ENCODE measurements around the gene P3H1.

The P3H1 gene

DNA sequence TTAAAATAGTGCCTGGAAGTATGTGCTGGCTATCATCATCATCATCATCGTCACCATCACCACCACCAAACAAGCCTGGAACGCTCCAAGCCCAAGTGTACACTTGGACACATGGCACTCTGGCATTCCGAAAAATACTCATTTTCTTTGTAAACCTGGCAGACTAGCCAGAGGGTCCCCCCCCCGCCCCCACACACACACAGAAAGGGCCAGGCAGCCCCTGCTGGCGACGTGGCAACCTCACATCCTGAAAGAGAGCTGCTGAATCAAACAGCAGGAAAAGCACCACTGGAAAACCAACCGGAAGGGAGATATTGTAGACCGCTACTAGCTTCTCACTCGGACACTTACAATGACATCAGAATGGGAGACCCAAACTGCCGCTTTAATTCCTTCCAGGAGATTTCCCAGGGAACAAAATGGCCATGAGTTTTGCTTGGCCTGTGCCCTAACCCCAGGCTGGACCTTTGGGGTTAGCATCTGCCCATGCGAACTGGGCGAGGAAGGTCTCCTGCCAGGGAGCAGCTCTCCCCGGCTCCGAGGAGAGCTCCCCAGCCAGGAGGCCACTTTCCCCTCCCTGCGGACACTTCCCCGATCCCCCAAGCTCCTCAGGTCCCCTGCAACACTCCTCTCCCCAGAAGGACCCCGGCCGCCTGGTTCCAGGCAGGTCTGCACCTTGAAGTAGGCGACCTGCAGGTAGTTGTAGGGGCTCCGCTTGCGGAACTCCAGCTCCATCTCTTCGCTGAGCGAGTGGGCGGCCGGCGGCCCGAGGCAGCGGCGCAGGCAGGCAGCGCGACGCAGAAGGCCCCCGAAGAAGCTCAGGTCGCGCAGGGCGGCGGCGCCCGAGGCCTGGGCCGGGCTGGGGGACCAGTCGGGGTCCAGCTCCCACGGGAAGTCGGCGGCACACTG lies 742 bp downstream of the P3H1 start:
- H3K4me3 ChIP-seq (ENCODE audit: low read depth, low read length): peak overlapping the region; percentile 100
- TF ChIP-seq, protein P1, sequence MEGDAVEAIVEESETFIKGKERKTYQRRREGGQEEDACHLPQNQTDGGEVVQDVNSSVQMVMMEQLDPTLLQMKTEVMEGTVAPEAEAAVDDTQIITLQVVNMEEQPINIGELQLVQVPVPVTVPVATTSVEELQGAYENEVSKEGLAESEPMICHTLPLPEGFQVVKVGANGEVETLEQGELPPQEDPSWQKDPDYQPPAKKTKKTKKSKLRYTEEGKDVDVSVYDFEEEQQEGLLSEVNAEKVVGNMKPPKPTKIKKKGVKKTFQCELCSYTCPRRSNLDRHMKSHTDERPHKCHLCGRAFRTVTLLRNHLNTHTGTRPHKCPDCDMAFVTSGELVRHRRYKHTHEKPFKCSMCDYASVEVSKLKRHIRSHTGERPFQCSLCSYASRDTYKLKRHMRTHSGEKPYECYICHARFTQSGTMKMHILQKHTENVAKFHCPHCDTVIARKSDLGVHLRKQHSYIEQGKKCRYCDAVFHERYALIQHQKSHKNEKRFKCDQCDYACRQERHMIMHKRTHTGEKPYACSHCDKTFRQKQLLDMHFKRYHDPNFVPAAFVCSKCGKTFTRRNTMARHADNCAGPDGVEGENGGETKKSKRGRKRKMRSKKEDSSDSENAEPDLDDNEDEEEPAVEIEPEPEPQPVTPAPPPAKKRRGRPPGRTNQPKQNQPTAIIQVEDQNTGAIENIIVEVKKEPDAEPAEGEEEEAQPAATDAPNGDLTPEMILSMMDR (IDR thresholded peaks at IDR 0.05; ENCODE audit: insufficient read depth, low read length, missing control alignments): peak; percentile 61
- no peak for DNase-seq (ENCODE audit: low read depth, low spot score)
- POLR2A ChIA-PET: interaction anchor here (0.6 to 1.8 kb wide), 18 partner anchors 12 to 1269 kb away, joined by 3 to 9 read pairs (median 4); partner anchors contain the start of genes ERMAP, SVBP, TMEM269 and YBX1
- CTCF ChIA-PET: interaction anchor here (0.8 to 4.7 kb wide), 15 partner anchors 9 to 618 kb away, joined by 3 to 59 read pairs (median 4); partner anchors contain the start of genes CLDN19 and ZNF691

DNA sequence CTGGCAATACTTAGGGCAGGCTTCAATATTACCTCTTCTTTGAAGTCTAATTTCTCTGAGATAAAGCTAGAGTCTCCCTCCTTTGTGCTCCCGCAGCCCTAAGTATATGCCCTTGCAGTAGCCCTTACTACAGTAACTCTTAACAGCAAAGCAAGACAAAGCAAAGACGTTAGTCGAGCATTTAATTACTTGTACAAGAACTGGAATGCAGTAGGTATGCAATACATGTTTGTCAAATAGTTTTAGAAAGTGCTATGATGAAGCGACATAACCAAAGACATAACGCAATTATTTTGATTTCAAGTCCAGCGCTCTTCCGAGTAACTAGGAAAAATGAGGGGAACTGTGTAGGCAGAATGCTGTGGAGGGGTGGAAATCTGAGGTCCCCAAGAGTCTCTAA lies 1.6 kb downstream of the P3H1 start:
- DNase-seq (ENCODE audit: low read depth, low spot score): no peak
- peak overlapping the region; percentile 100 for H3K4me3 ChIP-seq (ENCODE audit: low read depth, low read length)
- CTCF ChIA-PET: interaction anchor here (0.9 to 4.7 kb wide), 8 partner anchors 8 to 587 kb away, joined by 3 to 59 read pairs (median 14); no protein-coding TSS in a partner anchor
- TF ChIP-seq, protein P1 (IDR thresholded peaks at IDR 0.05; ENCODE audit: insufficient read depth, low read length, missing control alignments): no peak
- POLR2A ChIA-PET: interaction anchor here (0.8 to 1.5 kb wide), 5 partner anchors 20 to 108 kb away, joined by 3 to 5 read pairs (median 3); partner anchors contain the start of gene YBX1

DNA sequence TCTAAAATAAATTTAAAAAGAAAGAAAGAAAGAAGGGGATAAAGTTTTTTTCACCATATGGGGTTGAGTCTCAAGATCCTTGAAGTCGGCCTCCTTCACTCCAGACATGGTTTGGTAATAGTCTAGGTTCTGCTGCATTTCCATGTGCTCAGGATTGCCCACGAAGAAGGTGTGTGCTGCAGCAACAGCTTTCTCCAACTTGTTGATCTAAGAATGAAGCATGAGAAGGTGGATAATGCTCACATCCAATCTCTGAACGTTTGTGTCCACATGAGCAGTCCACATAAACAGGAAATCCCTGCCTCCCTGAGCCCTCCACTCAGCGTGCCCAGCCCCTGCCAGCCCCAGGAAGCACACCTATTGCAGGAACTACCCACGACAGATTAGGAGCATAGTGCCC lies 4.6 kb downstream of the P3H1 start:
- DNase-seq (ENCODE audit: low read depth, low spot score): no peak
- ChIA-PET CTCF (interaction anchor here (1.1 to 3.8 kb wide), 6 partner anchors 8 to 312 kb away, joined by 3 to 15 read pairs (median 4); no protein-coding TSS in a partner anchor), POLR2A (no interaction called here)
- TF ChIP-seq, protein P1 (IDR thresholded peaks at IDR 0.05; ENCODE audit: insufficient read depth, low read length, missing control alignments): no peak
- H3K4me3 ChIP-seq (ENCODE audit: low read depth, low read length): no peak overlapping the region

DNA sequence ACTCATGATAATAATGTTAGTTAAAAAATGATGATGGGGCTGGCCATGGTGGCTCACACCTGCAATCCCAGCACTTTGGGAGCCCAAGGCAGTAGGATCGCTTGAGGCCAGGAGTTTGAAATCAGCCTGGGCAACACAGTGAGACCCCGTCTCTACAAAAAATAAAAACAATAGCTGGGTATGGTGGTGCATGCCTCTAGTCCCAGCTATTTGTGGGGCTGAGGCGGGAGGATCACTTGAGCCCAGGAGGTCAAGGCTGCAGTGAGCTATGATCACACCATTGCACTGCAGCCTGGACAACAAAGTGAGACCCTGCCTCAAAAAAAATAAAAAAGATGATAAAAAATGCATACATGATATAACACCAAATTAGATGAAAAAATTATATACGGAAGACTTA lies 5.3 kb downstream of the P3H1 start:
- POLR2A ChIA-PET: no interaction called here
- CTCF ChIA-PET: interaction anchor here (1.1 to 3.8 kb wide), 4 partner anchors 11 to 225 kb away, joined by 3 to 15 read pairs (median 4); no protein-coding TSS in a partner anchor

DNA sequence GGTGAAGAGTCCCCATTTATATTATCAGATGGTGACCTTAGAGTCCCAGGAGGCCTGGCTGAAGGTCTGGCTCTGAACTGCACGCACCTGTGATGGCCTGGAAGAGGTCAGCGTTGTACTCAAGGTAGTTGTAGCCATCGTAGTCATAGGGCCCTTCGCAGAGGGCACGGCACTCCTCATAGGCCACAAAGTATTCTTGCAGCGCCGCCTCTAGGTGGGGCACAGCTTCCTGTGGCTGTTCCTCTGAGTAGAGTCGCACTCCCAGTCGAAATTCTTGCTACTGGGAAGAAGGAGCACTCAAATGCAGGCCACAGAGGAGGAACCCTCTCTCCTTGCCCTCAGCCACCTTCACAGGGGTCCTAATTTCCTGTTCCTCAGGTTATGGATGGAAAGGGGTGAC lies 7.7 kb downstream of the P3H1 start:
- DNase-seq (ENCODE audit: low read depth, low spot score): no peak
- POLR2A ChIA-PET: no interaction called here
- H3K4me3 ChIP-seq (ENCODE audit: low read depth, low read length): no peak overlapping the region
- CTCF ChIA-PET: interaction anchor here (1.1 to 3.6 kb wide), 6 partner anchors 8 to 316 kb away, joined by 3 to 34 read pairs (median 8); partner anchors contain the start of genes C1orf50 and P3H1
- TF ChIP-seq, protein P1 (IDR thresholded peaks at IDR 0.05; ENCODE audit: insufficient read depth, low read length, missing control alignments): no peak

More for the DNA sequence above, 5.3 kb downstream of the P3H1 start:
- H3K4me3 ChIP-seq (ENCODE audit: low read depth, low read length): no peak overlapping the region
- no peak for DNase-seq (ENCODE audit: low read depth, low spot score)
- TF ChIP-seq, protein P1 (IDR thresholded peaks at IDR 0.05; ENCODE audit: insufficient read depth, low read length, missing control alignments): no peak

DNA sequence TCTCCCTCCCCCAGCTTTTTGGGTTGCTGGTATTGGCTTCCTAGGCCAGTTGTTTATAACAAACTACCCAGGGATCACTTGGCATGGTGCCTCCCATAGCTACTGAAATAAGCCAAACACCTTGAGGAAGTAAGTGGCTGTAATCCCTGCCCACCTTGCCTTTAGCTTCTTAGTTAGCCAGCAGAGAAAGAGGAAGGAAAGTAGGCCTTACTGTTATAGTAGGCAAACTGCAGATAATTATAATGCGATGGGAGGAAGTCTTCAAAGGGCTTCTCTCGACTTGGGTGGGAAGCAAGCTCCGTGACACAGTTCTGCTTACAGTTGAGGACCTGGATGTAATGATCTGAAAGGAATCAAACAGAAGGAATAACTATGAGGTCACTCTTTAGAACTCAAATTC lies 8.2 kb downstream of the P3H1 start:
- H3K4me3 ChIP-seq (ENCODE audit: low read depth, low read length): no peak overlapping the region
- ChIA-PET CTCF (interaction anchor here (1.1 to 3.6 kb wide), 7 partner anchors 8 to 316 kb away, joined by 3 to 34 read pairs (median 8); partner anchors contain the start of genes C1orf50 and P3H1), POLR2A (no interaction called here)
- DNase-seq (ENCODE audit: low read depth, low spot score): no peak
- TF ChIP-seq, protein P1 (IDR thresholded peaks at IDR 0.05; ENCODE audit: insufficient read depth, low read length, missing control alignments): no peak

Data from AG04449 (cell line).